HepG2 (cell line): ENCODE results near the gene ZFYVE27. TPM values are rescaled to one million over a fixed set of nuclear protein-coding genes. Genes with fewer than 3 reads are reported as not detected.

ENCODE experiments used
- AGO1 ChIP-seq: fragments of 200-400 bp; formaldehyde crosslinking; IDR thresholded peaks from 2 replicates; pipeline ENCODE4 v1.6.1; 2017; ENCODE audit warnings: mild to moderate bottlenecking, low read depth, low read length, moderate library complexity; ENCODE audit not compliant: poor library complexity, severe bottlenecking
- ATF7 ChIP-seq, 2 experiments: fragments of 450-650 bp in 1 of 2; sonication (generic) in 1 of 2; formaldehyde crosslinking in 1 of 2; IDR thresholded peaks; 2 replicates each; pipeline versions ENCODE4 v1.4.0 to v1.6.1; 2016 to 2020; ENCODE audit warnings: antibody characterized with exemption in 1 of 2, mild to moderate bottlenecking in 1 of 2, missing genetic modification reagents in 1 of 2
- CREBL2 ChIP-seq: sonication (generic); formaldehyde crosslinking; IDR thresholded peaks from 2 replicates; pipeline ENCODE4 v1.8.1; 2023; ENCODE audit warnings: missing genetic modification reagents, mild to moderate bottlenecking, borderline replicate concordance
- FOXK2 ChIP-seq: fragments of 450-650 bp; IDR thresholded peaks from 2 replicates; pipeline ENCODE4 v1.6.1; 2016
- GTF3A ChIP-seq: sonication (generic); formaldehyde crosslinking; conservative IDR thresholded peaks from 2 replicates; pipeline ENCODE4 v1.4.0; 2020; ENCODE audit warnings: mild to moderate bottlenecking, missing genetic modification reagents
- KLF11 ChIP-seq: IDR thresholded peaks from 2 replicates; pipeline ENCODE4 v1.6.1; 2016; ENCODE audit warnings: missing compliant biosample characterization
- MAFK ChIP-seq, 2 experiments: IDR thresholded peaks in 1 of 2; conservative IDR thresholded peaks in 1 of 2; 2 replicates each; pipeline ENCODE4 v1.6.1; 2011; ENCODE audit warnings: improper control_type of control experiment in 2 of 2, low read length in 2 of 2
- PITX1 ChIP-seq: sonication (generic); formaldehyde crosslinking; IDR thresholded peaks from 2 replicates; pipeline ENCODE4 v1.5.1; 2020; ENCODE audit warnings: mild to moderate bottlenecking, missing genetic modification reagents
- POLR2AphosphoS2 ChIP-seq: IDR thresholded peaks from 2 replicates; pipeline ENCODE4 v1.6.1; 2011; ENCODE audit warnings: low read depth, low read length, improper control_type of control experiment
- ZBTB26 ChIP-seq: IDR thresholded peaks from 2 replicates; pipeline ENCODE4 v1.6.1; 2016; ENCODE audit warnings: missing compliant biosample characterization, missing genetic modification reagents, borderline replicate concordance
- ZFP91 ChIP-seq: sonication (generic); formaldehyde crosslinking; IDR thresholded peaks from 2 replicates; pipeline ENCODE4 v1.9.0; 2022; ENCODE audit warnings: missing genetic modification reagents, mild to moderate bottlenecking, borderline replicate concordance
- ZNF142 ChIP-seq: sonication (generic); formaldehyde crosslinking; IDR thresholded peaks from 2 replicates; pipeline ENCODE4 v1.4.0; 2020; ENCODE audit warnings: missing genetic modification reagents
- ZNF225 ChIP-seq: sonication (generic); formaldehyde crosslinking; IDR thresholded peaks from 2 replicates; pipeline ENCODE4 v1.4.0; 2020; ENCODE audit warnings: mild to moderate bottlenecking, missing genetic modification reagents
- ZNF362 ChIP-seq: sonication (generic); formaldehyde crosslinking; IDR thresholded peaks from 2 replicates; pipeline ENCODE4 v1.4.0; 2020; ENCODE audit warnings: missing genetic modification reagents, mild to moderate bottlenecking, borderline replicate concordance
- ZNF589 ChIP-seq: sonication (generic); formaldehyde crosslinking; conservative IDR thresholded peaks from 2 replicates; pipeline ENCODE4 v1.8.0; 2022; ENCODE audit warnings: mild to moderate bottlenecking, moderate library complexity, missing genetic modification reagents
- ZNF614 ChIP-seq: IDR thresholded peaks from 2 replicates; pipeline ENCODE4 v1.6.1; 2018; ENCODE audit warnings: missing biosample characterization, missing genetic modification reagents, inconsistent platforms, borderline replicate concordance
- ZNF724P ChIP-seq: sonication (generic); formaldehyde crosslinking; IDR thresholded peaks from 2 replicates; pipeline ENCODE4 v1.8.0; 2022; ENCODE audit warnings: missing genetic modification reagents, borderline replicate concordance
- ZZZ3 ChIP-seq: sonication (generic); formaldehyde crosslinking; IDR thresholded peaks from 2 replicates; pipeline ENCODE4 v1.4.0; 2020; ENCODE audit warnings: missing genetic modification reagents, mild to moderate bottlenecking, borderline replicate concordance
- polyA plus RNA-seq, 8 experiments: library from polyadenylated mRNA; depleted of rRNA in 3 of 8; stranded (reverse) in 7 of 8; unstranded in 1 of 8; fragments of >200 nt; fragmentation: Illumina TruSeq in 4 of 8; extraction: Trizol in 4 of 8; gene quantifications; 2 replicates each; pipeline versions ENCODE4 v1.2.1 to v1.2.3, GENCODE V29; 2011 to 2016; ENCODE audit warnings: low read depth in 4 of 8, missing spikeins in 1 of 8, mixed read lengths in 1 of 8; ENCODE audit not compliant: insufficient read depth in 1 of 8
- total RNA-seq, 5 experiments: library from RNA; depleted of rRNA; stranded (reverse); fragments of >200 nt; fragmentation: Illumina TruSeq; extraction: Trizol; gene quantifications; 2 replicates each; pipeline ENCODE4 v1.2.3, GENCODE V29; 2016; ENCODE audit warnings: low read depth in 1 of 5

Gene ZFYVE27
- total and polyA plus RNA-seq, 2 of the 13 experiments (the other 11 are each of a cell fraction or from before 2014, with no cell fraction given), result 19.7 to 20.5 TPM

GRCh38 chr10:97707134-97707861 is 29.6 kb upstream of the ZFYVE27 start (continued):
- TF ChIP-seq ZNF142 (CRISPR knock-in tag) (no peak), KLF11 (CRISPR knock-in tag) (no peak), PITX1 (CRISPR knock-in tag) (peak; percentile 68; the same call in 1 of the 2 replicates), AGO1 (no peak), ZBTB26 (CRISPR knock-in tag) (0 out of 2 replicates have a peak, but pooled peaks have one; percentile 59), ZNF362 (CRISPR knock-in tag) (no peak), MAFK (conservative IDR thresholded peaks at IDR 0.05 in 1 of 2, IDR thresholded peaks at IDR 0.05 in 1 of 2; ENCODE audit: low read length in 2 of 2) (no peak), ZNF724P (0 out of 2 replicates have a peak, but pooled peaks have one; percentile 55), POLR2AphosphoS2 (no peak), ZFP91 (peak; percentile 66; the same call in 1 of the 2 replicates), GTF3A (CRISPR knock-in tag) (no peak), ZZZ3 (CRISPR knock-in tag) (no peak), ATF7 (IDR thresholded peaks at IDR 0.05) (no peak), ATF7 (CRISPR knock-in tag; IDR thresholded peaks at IDR 0.05) (no peak; the same call in 1 of the 2 replicates), ZNF589 (CRISPR knock-in tag) (no peak), CREBL2 (no peak), ZNF225 (CRISPR knock-in tag) (no peak), ZNF614 (CRISPR knock-in tag) (peak; percentile 40; the same call in 1 of the 2 replicates), FOXK2 (no peak)
